HG02588 (cell line): ENCODE measurements around the gene NPR3.

ENCODE experiments used
- ATAC-seq: cut with Tn5 transposase; IDR thresholded peaks from one replicate; pipeline ENCODE4 v1.9.1; 2021; ENCODE audit warnings: mild to moderate bottlenecking, moderate library complexity; ENCODE audit not compliant: unreplicated experiment

The NPR3 gene, protein sequence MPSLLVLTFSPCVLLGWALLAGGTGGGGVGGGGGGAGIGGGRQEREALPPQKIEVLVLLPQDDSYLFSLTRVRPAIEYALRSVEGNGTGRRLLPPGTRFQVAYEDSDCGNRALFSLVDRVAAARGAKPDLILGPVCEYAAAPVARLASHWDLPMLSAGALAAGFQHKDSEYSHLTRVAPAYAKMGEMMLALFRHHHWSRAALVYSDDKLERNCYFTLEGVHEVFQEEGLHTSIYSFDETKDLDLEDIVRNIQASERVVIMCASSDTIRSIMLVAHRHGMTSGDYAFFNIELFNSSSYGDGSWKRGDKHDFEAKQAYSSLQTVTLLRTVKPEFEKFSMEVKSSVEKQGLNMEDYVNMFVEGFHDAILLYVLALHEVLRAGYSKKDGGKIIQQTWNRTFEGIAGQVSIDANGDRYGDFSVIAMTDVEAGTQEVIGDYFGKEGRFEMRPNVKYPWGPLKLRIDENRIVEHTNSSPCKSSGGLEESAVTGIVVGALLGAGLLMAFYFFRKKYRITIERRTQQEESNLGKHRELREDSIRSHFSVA

GRCh38 chr5:32710550-32711361 lies at the start of gene NPR3:
Gene NPR3, plus strand, starts transcription at chr5:32711321. Its CDS starts 456 bp downstream, at chr5:32711777.
- ATAC-seq, result peak; percentile 12

DNA sequence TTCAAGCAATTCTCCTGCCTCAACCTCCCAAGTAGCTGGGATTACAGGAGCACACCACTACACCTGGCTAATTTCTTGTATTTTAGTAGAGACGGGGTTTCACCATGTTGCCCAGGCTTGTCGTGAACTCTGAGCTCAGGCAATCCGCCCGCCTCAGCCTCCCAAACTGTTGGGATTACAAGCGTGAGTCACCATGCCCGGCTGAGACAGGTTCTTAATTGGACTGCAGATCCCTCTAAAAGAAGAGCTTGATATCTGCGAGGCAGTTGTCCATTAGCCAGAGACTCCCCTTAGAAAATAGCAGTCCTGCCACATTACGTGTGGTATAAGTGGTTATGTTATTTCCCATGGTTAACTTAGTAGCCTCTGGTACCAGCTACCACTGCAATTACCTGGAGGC lies 46.6 kb upstream of the NPR3 start:
- ATAC-seq, result no peak

DNA sequence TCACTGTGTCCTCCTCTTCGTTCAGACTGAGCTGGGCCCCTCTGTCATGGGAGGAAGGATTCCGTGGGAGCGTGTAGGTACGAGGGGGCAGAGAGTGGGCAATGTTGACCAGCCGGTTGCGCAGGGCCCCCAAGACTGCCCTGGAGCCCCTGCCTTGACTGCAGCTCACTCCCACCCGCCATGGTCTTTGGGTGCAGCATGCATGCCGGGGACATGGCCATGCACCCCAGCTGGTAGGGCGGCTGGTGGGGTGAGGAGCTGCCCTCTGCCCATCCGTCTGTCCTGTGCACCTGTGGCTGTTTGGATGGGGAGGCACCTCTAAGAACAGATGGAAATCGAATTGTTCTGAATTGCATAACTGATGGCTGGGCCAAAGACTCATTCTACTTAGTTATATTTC lies 42.6 kb upstream of the NPR3 start:
- no peak for ATAC-seq

- ATAC-seq, result no peak
These were observed 37.8 kb upstream of the NPR3 start for GRCh38 chr5:32673272-32673671.

DNA sequence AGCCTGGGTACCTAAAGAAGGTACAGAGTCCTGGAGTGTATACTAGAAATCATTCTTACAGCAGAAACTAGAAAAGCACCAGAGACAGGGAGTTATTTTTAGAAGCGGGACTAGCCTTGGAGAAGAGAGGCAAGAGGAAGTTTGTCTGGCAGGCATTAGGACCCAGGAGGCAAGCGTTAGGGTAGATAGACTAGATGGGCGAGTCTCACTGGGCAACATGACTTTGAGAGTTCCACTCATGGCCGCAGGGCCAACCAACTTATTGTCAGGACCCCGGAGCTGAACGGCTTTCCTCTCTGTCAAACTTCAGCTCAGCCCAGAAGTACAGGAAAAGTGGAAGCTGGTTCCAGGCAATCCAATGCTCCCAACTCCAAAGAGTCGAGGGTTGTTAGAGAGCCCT lies 34.1 kb upstream of the NPR3 start:
- ATAC-seq, result no peak

DNA sequence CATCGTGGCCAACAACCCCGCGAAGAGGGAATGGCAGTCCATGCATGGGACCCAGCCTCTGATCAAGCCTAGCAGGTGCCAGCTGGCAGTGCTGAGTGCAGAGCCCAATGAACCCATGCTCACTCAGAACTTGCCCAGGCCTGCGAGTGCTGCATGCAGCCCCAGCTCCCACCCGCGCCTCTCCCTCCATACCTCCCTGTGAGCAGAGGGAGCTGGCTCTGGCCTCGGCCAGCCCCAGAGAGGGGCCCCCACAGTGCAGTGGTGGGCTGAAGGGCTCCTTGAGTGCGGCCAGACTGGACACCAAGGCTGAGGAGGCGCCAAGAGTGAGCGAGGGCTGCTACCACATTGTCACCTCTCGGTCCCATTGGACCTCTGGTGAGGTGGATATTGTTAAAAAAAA lies 32.6 kb upstream of the NPR3 start:
- no peak for ATAC-seq

GRCh38 chr5:32679218-32679617 lies 31.9 kb upstream of the NPR3 start:
- no peak for ATAC-seq

DNA sequence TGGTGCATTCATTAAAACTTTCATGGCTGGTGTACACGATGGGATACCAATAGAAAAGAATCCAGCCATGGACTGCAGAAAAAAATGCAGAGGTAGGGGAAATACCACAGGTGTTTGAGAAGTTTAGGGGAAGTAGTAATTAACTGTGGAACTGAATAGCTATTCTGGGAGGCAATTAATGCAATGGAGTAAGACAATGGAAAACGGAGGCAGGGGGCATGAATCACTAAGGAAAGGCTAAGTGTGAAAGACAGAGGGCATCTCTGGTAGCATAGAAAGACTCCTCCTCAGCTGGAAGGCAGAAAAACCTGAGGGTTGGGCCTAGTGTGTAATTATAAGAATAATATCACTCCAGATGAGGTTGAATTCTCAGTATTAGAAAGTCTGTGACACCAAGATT lies 30.9 kb upstream of the NPR3 start:
- ATAC-seq, result no peak

- no peak for ATAC-seq
These were observed 28.0 kb upstream of the NPR3 start for GRCh38 chr5:32683125-32683524.

DNA sequence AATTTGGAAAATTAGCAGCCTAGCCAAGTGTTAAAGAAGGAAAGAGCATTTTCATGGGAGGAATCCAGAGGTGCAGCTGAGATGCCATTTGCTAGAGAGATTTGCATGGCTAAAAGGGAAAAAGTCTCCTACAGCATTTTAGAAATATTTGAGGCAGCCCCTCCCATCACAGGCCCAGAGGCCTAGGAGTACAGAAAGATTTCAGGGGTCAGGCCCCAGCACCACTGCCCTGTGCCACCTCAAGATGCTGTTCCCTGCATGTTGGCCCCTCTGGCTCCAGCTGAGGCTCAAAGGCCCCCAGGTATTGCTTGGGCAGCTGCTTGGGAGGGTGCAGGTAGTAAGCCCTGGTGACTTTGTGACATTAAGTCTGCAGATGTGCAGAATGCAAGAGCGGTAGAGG lies 26.9 kb upstream of the NPR3 start:
- no peak for ATAC-seq

DNA sequence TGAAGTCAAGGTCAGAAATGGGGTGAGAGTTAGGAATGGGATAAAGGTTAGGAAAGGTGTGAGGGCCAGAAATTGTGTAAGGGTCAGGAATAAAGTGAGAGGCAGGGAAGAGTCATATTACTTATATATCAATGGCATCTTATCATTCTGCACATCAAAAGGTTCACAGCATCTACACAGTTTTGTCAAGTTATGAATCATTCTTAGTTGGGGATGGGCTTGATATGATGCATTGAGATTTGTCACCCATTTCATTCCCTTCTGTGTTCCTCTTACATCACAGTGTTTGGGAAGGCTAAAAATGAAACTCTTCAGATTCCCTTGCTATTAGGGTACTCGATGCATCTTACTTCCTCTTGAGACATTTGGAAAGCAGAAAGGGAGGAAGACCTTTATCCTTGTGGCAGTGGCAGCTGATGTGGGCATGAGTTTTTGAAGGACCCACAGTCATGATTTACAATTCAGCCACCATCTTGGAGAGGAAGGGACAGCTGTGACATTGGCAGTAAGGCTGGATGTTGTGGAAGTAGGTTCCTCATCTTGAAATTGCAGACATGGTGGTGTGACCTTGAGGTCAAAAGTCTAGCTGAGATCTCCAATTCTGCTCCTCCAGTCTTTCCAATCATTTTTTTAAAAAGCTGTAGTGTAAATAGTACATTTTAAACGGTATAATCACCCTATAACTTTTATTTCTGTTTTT lies 24.2 kb upstream of the NPR3 start:
- ATAC-seq, result no peak

DNA sequence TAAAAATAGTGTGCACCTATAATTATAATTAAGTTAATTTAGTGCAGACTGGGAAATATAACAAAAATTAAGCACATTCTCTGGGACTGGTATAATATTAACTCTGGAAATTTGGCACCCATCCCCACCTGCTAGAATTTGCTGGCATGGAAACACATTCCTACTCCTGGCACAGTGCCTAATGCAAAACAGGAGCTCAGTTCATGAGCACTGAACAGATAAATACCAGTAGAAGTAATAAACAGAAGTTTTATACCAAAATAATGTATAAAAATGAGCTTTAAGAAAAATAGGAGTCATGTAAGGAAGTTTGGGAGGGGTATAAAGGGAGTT lies 23.7 kb upstream of the NPR3 start:
- ATAC-seq, result no peak

DNA sequence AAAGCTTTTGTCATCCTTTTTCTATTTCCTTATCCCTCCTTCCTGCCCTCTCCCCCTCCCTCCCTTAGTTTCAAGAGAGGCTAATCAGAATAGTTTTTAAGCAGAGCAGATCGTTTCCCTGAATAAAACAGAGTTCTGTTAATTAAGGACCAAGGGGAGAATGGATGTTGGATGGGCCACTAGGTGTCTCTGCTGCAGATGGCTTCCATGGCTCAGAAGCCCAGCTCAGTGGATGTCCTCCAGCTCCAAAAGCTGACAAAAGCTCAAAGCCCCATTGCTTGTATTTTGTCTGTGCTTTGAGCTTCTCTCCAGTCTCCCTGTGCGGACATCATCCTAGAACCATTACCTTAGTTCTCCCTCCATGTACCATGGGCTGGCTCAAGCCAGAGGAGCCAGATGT lies 21.0 kb upstream of the NPR3 start:
- ATAC-seq, result no peak

DNA sequence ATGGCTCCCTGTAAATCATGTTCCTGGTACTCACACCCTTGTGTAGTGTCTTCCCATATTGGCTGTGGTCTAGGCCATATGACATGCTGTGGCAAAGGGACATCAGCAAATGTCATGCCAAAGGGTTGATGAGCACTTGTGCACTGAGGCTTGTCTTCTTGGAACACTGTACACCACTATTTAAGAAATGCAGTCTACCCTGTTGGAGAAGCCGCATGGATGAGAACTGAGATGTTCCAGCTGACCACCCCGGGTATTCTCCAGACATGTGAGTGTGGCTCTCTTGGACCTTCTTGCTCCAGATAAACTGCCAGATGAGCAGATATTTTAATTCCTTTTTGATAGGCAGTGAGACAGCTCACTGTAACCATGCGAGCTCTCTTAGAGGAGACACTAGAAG lies 20.5 kb upstream of the NPR3 start:
- no peak for ATAC-seq

GRCh38 chr5:32692036-32692746 lies 18.9 kb upstream of the NPR3 start:
- ATAC-seq, result no peak

- no peak for ATAC-seq
These were observed 7.2 kb upstream of the NPR3 start for GRCh38 chr5:32703957-32704356.

- ATAC-seq, result no peak
These were observed 3.6 kb upstream of the NPR3 start for GRCh38 chr5:32707418-32707997.

DNA sequence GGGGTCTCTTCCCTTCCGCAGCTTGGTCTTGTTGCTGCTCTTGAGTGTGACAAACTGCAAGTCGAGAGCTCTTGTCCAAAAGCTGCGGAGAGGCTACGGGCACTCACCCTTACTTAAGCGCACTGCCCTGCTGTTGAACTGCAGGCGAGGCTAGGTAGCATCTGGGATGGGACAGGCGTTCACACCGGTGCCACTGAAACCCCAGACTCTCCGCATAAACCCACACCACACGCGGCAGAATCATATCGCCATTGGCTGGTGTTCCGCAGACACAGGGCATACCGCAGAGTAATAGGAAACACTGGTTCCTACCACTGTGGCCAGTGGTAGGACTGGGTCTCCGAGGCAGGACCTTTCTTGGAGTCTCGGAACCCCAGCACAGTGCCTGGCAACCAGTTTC lies 2.2 kb upstream of the NPR3 start:
- ATAC-seq, result no peak

GRCh38 chr5:32709750-32710549 lies 1.2 kb upstream of the NPR3 start:
- ATAC-seq, result peak; percentile 48

DNA sequence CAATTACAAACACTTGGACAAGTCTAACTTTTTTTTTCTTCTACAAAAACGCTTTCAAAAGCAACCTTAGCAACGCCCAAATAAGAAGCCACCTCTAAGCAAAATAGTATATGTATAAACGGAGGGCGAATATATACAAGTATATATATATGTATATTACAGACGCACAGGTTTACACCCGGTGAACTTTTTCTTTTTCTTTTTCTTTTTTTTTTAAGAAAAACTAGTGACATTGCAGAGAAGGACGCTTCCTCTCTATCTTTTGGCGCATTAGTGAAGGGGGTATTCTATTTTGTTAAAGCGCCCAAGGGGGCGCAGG lies 200 bp downstream of the NPR3 start:
- ATAC-seq, result no peak
